HG02588 (cell line): ENCODE data around the gene ZNF397.
"Not testable (repeated sequence)": the region's sequence is repeated elsewhere in the genome, so short reads cannot be mapped to it uniquely, and the experiment has no call there.

ENCODE experiments used
- ATAC-seq: cut with Tn5 transposase; IDR thresholded peaks from one replicate; pipeline ENCODE4 v1.9.1; 2021; ENCODE audit warnings: mild to moderate bottlenecking, moderate library complexity; ENCODE audit not compliant: unreplicated experiment

Gene ZNF397

GRCh38 chr18:35240664-35241447 is at the start of gene ZNF397:
ZNF397 (plus strand) TSS chr18:35241034; CDS start chr18:35242471, 1,437 bp downstream.
- peak; percentile 99 for ATAC-seq

- ATAC-seq: no peak
Measured at GRCh38 chr18:35191698-35192025, 49.2 kb upstream of the ZNF397 start.

- ATAC-seq: no peak
Measured at GRCh38 chr18:35192415-35192814, 48.4 kb upstream of the ZNF397 start.

- no peak for ATAC-seq
Measured at GRCh38 chr18:35193316-35193715, 47.5 kb upstream of the ZNF397 start.

GRCh38 chr18:35197296-35197695 is 43.5 kb upstream of the ZNF397 start:
- ATAC-seq: no peak

GRCh38 chr18:35201256-35201931 is 39.4 kb upstream of the ZNF397 start:
- no peak for ATAC-seq

- no peak for ATAC-seq
Measured at GRCh38 chr18:35203067-35203466, 37.8 kb upstream of the ZNF397 start.

GRCh38 chr18:35205199-35205712 is 35.6 kb upstream of the ZNF397 start:
- ATAC-seq: no peak

GRCh38 chr18:35205746-35206458 is 34.9 kb upstream of the ZNF397 start:
- ATAC-seq: not testable (repeated sequence)

- ATAC-seq: no peak
Measured at GRCh38 chr18:35215026-35215425, 25.8 kb upstream of the ZNF397 start.

GRCh38 chr18:35216611-35217010 is 24.2 kb upstream of the ZNF397 start:
- ATAC-seq: not testable (repeated sequence)

- not testable (repeated sequence) for ATAC-seq
Measured at GRCh38 chr18:35219331-35219730, 21.5 kb upstream of the ZNF397 start.

- no peak for ATAC-seq
Measured at GRCh38 chr18:35220424-35220823, 20.4 kb upstream of the ZNF397 start.

- no peak for ATAC-seq
Measured at GRCh38 chr18:35223797-35224196, 17.0 kb upstream of the ZNF397 start.

GRCh38 chr18:35227254-35227653 is 13.6 kb upstream of the ZNF397 start:
- ATAC-seq: no peak

GRCh38 chr18:35231052-35231451 is 9.8 kb upstream of the ZNF397 start:
- peak; percentile 70 for ATAC-seq

GRCh38 chr18:35236571-35237363 is 4.1 kb upstream of the ZNF397 start:
- ATAC-seq: no peak

GRCh38 chr18:35239314-35239713 is 1.5 kb upstream of the ZNF397 start:
- no peak for ATAC-seq

- ATAC-seq: no peak
Measured at GRCh38 chr18:35241448-35241804, 592 bp downstream of the ZNF397 start.

GRCh38 chr18:35242426-35242825 is 1.6 kb downstream of the ZNF397 start:
- no peak for ATAC-seq

- ATAC-seq: no peak
Measured at GRCh38 chr18:35244671-35245070, 3.8 kb downstream of the ZNF397 start.
